ENCODE measurements around the gene KIF23.

The KIF23 gene

DNA sequence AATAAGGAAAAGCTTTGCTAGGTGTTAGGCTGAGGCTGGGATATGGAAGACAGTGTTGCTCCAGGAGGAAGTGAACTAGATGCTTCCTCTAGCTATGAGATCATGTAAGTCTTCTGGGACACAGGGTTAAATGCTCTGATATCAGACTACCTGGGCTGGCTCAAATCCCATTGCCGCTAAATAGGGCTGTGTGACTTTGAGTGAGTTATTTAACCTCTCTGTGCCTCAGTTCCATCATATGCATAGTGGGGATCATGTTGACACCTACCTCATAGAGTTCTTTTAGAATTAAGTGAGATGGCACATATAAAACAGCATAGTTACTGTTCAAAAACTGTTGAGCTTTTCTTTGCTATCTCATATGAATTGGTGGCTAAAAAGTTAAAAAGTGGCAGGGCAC lies 51.1 kb downstream of the KIF23 start:
- DNase-seq (ENCODE audit: low read depth), result no peak

DNA sequence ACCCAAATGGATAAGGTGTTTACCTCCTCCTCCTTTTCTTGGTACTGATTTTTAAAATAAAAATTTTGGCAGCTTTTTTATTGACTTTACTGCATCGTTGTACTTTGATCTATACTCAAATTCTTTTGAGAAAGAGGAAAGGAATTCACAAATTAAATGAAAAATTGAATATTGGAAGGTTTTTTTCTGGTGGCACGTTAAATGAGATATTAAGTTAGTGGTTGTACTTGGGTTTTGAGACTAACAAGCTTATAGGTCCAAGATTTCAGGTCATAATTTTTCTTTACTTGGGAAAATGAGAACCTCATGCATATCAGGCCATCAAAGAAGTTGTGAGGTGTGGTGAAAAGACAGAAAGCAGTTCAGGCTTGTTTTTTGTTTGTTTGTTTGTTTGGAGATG lies 52.6 kb downstream of the KIF23 start:
- no peak for DNase-seq (ENCODE audit: low read depth)

DNA sequence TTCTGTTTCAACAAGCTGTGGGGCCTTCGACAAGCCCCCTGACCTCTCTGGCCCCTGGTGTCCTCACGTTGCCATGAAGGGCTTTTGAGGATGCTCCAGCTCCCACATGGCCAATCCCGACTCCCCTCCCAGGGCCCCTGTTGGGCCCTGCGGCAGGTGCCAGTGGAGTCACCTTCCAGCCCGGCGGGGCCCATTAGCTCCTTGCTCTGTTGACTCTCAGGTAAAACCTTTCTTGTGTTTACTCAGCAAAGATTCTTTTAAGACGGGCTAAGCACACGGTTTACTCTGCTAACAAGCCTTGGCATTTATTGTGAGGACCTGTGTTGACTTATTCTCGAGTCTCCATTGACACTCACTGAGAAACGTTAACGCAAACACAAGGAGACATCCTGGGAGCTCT lies 53.5 kb downstream of the KIF23 start:
- no peak for DNase-seq (ENCODE audit: low read depth)

DNA sequence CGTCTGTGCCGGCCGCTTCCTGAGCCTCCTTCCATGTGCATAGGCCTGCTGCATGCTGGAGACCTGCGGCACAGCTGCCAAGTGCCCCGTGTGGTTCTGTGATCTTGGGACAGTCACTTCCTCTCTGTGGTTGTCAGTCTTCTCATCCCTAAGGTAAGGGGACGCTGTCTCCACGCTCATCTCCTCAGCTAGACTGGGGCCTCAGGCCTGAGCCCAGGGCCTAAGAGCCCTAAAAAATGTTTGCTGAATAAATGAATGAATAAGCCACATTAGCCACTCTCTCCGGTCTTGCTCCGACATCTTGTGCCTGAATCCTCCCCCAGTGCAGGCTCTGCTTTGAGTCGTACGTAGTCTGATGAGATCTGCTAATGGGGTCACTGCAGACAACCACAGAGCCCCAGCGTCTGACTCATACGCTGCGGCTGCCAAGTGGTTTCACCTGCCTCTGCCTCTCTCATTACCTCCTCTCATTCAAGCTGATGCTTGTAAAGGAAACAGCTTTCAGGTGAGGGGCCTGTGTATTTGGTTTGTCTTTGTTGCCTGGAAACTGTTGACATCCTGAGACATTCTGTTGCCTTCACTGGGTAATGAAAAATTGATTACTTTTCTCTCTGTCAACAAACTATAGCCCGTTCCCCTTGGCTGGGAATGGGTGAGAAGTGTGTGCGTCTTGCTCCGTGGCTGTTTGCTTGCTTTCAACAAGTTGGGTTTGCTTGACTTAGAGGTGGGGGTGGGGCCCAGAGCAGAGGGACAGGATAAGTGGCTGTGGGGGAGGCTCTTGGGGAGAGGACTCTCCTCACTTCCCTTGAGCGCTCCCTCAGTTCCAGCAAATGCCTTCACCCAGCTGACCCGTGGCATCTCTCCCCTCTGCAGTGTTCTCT lies 54.3 kb downstream of the KIF23 start:
- no peak for DNase-seq (ENCODE audit: low read depth)

DNA sequence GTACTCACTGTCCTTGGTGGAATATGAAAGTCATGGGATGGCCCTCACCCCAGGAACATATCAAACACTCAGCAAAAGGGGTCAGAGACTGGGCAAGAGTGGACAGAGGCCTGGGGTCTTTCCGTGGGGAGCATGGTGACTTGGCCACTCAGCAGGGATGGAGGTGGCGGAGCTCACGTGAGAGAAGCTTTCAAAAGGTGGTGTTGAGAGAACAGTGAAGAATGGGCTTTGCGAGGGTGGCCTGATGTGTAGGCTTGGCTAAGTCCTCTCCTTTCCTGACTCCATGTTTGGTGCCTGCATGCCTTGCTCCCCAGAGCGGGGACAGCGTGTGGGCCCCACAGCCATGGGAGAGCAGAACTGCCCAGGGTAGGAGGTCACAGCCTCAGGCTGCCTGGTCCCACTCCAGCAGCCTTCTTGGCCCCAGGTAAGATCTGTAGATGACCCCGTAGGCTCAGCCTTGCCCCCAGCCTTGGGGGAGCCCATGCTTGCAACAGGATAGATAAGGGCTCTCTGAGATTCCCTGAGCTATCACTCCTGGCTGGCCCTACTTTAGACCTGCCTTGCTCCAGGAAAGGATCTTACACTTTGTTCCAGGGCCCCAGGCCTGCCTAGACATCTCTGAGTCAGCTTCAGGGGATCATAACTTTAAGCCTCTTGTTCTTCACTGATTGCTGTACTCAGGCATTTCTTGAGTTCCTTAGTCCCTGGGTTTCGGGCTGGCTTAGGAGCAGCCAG lies 55.5 kb downstream of the KIF23 start:
- no peak for DNase-seq (ENCODE audit: low read depth)

DNA sequence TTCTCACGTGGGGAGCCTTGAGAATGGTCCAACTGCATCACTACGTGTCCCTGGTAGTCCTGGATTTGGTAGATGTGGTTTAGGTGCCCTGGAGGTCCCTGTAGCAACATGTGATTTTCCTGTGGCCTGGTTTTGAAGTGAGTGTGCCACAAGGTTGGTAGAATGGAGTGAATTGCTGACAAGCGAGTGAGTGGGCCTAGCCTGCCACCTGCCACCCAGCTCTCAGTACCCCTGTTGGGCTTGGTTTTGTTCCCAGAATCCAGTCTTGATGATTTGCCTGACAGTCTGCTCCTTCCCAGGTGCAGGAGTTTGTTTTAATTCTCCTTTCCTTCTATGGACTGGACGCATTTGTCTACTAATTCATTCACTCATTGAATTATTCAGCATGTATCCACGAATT lies 57.9 kb downstream of the KIF23 start:
- DNase-seq (ENCODE audit: low read depth), result no peak

DNA sequence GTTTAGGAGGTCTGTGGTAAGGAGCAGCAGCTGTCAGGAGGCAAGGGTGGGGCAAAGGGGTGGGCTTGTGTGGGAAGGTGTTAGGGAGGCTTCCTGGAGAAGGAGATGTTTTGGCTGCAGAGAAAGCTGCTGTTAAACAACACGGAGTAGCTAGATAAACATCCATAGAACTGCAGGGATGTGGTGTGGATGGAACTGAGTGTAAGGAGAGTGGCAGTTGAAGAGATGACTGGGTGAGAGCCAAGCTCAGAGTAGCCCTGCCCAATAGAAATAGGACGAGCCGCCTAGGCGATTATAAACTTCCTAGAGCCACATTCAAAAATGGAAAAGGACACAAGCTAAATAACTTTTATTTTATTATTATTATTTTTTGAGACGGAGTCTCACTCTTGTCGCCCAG lies 58.4 kb downstream of the KIF23 start:
- DNase-seq (ENCODE audit: low read depth), result no peak

DNA sequence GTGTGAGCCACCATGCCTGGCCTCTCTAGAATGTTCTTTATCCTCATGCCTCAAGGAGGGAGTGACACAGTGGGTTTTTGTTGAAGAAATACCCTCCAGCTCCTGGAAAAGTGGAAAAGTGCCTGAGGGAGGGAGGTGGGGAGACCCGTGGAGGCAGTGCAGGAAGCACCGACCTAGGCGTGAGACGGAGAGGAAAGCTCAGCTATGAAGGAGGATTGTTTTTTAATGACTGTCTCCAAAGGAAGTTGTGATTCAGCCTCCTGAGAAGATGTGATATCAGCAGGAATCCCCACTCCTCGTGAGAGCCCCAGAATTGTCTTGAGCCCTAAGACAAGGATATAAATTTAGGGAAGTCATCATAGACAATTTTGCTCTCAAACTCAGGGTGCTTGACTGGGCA lies 60.1 kb downstream of the KIF23 start:
- no peak for DNase-seq (ENCODE audit: low read depth)

DNA sequence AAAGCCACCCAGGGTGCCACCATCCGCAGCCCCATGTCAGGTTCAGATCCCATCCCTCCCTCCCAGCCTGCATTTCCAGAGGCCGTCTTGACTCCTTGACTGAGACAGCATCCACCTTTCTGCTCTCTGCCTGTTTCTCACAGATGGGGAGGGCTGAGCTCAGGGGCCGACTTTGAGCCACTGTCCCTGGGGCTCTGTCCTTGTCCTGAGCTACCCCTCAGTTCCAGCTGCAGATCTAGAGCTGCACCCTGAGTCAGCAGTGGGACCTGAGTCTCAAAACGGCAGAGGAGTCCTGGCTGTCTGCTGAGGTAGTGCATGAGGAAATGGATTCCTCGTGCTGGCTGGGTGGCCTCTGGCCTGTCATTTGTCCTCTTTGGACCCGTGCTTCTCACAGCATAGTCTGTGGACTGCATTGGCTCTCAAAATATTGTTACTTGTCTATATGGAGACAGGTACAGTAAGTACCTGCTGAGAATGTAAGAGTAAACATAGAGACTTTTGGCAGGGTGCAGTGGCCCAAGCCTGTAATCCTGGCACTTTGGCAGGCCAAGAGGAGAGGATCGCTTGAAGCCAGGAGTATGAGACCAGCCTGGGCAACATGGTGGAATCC lies 60.8 kb downstream of the KIF23 start:
- DNase-seq (ENCODE audit: low read depth), result no peak

DNA sequence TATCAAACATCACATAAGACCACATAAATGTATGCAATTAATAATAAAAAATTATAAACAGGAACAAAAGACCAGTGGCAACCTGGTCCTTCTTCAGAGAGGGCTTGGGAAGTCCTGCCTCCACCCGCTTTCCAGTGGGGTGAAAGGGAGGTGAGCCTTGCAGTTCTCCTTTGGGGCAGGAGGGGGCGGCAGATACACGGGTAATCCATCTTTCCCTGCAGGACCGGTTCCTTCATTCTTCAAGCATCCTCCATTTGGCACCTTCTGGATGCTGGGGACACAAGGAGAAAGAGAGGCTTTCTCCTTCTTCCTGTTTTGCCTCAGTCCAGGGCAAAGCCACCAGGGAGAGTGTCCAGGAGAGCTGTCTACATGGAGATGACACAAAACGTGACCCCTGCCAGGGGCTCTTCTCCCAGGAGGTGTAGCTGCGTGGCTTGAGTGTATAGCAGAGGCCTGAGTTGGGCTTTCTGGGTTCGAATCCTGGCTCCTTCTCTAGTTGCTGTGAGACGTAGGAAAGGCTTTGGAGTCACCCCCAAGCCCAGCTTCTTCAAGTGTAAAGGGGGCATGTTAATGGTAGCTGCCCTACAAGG lies 61.7 kb downstream of the KIF23 start:
- DNase-seq (ENCODE audit: low read depth), result peak; percentile 54

DNA sequence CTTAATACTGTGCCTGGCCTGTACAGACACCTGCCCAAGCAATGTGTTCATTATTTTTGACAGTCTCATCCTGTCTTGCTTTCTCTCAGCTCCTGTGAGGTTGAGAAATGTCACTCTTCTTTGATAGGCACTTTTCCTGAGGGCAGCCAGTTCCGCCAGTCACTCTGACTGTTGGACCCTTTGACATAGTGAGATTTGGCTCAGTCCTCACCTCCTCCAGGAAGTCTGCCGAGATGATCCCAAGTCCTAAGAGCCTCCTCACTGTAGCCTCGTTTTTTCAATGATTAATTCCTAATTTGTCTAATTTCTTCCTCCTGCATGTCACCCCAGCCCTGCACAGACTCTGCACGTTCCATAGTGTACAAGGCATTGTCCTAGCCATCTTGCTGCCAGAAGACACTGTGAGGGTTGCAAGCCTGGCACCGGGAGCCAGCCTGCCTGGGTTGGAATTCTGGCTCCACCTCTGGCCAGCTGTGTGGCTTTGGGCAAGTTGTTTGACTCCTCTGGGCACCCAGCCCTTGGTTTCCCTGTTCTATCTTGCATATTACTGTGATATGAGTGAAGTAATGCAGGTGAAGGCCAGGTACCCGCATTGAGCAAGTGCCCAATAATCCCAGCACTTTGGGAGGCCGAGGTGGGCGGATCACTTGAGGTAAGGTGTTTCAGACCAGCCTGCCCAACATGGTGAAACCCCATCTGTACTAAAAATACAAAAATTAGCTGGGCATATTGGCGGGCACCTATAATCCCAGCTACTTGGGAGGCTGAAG lies 62.7 kb downstream of the KIF23 start:
- DNase-seq (ENCODE audit: low read depth), result no peak

DNA sequence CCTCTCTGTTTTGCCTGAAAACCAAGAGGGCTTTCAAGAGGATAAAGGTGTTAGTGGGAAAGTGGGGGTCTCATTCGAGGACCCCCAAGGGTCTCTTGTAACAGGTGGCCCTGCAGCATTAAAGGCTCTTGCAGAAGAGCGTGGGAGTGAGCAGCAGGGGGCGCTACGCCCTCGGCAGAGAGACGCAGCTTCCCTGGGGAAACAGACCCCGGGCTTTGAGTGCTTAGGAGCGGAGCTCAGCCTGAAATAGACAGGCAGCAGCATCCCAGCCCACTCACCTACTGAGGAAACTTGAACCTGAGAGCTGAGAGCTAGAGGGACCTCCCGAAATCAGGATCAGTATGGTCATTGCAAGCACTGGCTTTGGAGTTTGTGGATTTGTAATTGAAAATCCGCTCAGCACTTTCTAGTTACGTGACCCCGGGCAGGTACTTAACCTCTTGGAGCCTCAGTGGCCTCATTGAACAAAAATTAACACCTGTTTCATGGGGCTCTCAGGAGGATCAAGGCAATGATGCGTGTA lies 64.2 kb downstream of the KIF23 start:
- no peak for DNase-seq (ENCODE audit: low read depth)

DNA sequence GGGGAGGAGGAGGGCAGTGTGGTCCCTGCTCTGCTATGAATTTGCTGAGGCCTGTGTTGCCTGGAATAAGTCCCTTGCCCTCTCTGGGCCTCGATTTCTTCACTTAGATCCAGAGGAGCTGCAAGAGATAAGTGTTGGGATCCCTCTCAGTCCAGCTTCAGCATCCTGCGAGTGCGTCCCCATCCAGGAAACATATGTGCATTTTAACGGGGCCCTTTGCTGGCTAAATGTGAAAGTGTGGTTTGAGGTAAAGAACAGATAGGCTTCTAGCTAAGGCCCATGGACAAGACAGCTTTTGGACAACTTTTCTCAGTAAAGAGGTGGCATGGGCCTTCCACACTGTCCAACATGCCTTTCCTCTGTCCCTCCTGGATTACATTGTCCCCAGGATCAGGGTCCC lies 64.9 kb downstream of the KIF23 start:
- DNase-seq (ENCODE audit: low read depth), result no peak

DNA sequence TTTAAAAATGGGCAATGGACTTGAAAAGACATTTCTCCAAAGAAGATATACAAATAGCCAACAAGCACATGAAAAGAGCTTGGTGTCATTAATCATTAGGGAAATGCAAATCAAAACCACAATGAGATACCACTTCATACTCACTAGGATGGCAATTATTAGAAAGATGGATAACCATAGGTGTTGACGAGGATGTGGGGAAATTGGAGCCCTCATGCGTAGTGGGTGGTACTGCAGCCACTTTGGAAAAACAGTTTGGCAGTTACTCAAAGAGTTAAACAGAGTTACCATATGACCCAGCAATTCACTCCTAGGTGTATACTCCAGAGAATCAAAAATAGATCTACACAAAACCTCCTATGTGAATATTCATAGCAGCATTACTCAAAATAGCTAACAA lies 65.8 kb downstream of the KIF23 start:
- no peak for DNase-seq (ENCODE audit: low read depth)

DNA sequence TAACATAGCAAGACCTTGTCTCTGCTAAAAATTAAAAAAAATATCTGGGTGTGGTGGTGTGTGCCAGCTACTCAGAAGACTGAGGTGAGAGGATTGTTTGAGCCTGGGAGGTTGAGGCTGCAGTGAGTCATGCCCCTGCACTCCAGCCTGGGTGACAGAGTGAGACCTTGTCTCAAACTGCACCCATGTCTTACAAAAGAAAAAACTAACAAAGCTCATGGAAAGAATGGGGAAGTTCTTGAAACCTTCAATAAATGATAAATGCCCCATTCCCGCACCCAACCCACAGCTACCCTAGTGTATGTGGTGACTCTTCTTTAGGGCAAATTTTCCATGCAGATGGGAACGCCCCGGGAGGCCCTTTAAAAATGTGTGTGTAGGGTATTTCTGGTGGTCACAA lies 66.8 kb downstream of the KIF23 start:
- no peak for DNase-seq (ENCODE audit: low read depth)

DNA sequence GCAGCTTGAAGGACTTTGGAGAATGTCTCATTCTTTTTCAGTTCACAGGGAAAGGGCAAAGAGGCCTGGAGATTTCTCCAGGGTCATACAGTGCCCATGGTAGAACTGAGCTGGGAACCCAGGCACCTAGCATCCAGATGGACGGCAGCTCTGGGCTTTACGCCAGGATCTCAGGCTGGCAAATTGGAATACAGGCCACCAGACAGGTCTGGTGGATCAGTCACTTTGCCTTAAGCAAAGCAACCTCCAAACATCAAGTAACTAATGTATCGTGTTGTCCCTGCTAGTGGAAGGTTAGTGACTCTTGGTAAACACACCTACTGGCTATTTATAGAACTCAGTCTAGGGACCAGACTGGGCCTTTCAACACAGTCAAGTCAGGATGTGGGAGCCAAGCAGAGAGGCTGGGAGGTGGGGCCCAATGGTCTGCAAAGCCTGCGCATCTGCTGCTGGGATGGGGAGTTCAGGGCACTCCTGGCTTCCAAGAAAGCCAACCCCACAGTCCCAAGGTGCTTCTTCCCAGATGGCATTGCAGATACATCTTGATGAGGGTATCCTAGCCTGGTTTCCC lies 68.6 kb downstream of the KIF23 start:
- no peak for DNase-seq (ENCODE audit: low read depth)

DNA sequence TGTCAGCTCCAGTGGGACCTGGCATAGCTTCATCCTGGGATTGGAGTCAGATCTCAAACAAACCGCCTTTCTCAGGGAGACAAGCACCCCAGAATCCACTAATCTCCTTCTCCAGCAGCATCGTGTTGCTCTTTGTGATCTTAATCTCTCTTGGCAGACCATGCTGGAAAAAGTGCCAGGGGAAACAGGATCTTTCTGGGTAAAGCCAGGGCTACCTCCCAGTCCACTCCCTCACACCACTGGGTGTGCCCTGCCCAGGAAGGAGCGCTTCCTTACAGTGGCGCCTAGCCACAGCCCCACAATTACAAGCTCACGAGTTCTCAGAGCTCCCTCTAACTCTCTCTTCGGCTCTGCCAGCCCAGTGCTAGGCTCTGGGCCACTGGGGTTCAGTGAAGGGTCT lies 70.7 kb downstream of the KIF23 start:
- no peak for DNase-seq (ENCODE audit: low read depth)

DNA sequence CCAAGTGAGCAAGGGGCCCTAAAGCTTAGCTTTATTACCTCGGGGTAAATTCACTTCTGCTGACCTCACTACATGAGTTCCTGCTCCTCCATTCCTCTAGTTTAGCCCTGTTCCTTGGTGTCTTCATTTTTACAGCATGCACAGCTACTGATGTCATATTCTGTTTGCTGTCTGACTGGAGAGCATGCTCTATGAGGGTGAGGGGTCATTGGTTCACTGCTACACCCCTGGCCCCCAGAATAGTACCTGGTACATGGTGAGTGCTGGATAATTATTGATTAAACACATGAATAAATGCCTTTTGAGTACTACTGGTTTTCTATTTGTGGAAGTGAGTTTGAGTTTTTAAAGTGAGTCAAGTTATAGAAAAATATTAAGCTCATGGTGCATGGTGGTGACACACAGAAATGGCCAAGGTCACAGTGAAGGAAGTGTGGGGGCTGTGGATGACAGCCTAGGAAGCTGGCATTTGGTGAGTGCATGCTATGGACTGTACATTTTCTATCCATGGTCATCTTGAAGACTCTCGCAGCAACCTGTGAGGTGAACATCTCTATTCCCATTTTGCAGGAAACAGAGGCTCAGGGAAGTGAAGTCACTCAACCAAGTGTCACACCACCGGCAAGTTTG lies 72.4 kb downstream of the KIF23 start:
- no peak for DNase-seq (ENCODE audit: low read depth)

DNA sequence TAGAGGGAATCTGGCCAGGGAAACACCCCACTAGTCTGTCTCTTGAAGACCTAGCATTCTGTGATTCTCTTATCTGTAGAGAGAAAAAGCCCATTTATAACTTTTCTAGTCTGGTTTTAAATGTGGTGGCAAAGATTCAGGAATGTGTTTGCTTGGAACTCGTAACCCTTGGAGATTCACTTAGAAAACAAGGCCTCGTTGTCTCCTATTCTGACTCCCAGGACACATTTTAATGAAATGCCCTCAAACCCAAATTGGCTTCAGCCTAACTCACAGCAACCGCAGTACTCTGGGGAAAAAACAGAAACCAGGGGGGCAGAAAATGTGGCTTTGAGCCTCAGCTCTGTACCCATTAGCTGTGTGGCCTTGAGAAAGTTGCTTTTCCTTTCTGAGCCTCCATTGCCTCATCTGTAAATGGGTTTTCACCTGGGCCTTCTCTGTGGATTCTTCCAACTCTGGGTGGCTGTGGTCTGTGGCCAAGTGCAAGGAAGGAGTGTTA lies 75.0 kb downstream of the KIF23 start:
- DNase-seq (ENCODE audit: low read depth), result peak; percentile 29

DNA sequence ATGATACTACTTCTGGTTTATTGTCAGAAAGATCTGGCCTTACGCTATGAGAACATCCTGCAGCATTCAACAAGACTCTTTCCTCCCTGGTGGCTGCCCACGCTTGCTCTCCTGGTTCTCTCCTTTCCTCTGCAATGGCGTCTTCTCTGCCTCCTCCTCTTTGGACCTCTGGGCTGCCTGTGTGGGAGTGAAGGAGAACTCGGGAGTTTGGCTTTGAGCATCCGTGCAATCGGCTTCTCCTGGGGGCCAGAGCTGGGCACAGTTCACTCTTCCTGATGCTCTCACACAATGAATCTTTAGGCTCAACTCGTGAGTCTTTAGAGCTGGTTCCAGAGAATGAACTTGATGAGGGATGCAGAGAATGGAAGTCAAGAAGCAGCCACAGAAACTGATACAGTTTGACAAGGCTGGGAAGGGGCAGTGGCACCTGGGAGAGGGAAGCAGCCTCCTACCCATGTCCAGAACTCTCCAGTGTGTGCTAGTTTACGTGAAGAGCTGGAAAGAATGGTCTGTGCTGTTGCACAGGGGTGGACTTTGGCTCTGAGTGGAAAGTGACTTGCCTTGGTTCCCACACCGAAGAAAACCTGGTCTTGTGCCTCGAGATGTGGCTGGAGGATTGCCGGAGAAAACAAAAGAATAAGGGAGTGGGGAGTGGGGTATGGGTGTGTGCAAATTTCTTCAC lies 76.3 kb downstream of the KIF23 start:
- no peak for DNase-seq (ENCODE audit: low read depth)

Measured in stromal cell of bone marrow (primary cell).